GM12878 (cell line): ENCODE measurements around the gene DLAT. TPM values are rescaled to one million over a fixed set of nuclear protein-coding genes. Genes with fewer than 3 reads are reported as not detected.
A peak's percentile ranks its signal among the peaks of the same experiment; 100 is the strongest.

ENCODE experiments used
- ATAC-seq: fragments of 200-7000 bp; cut with Tn5 transposase; 3 replicates; pipeline ENCODE4 v1.9.1; 2020; ENCODE audit warnings: mild to moderate bottlenecking, moderate library complexity
- BruUV-seq: library from RNA; stranded (reverse); fragments of 400-500 nt; replicated peaks from 2 replicates; lab custom pipeline; 2021; lab: Mats Ljungman, UMichigan
- CTCF ChIA-PET: fragments of 300-600 bp; sonication (Branson Sonifier 250); formaldehyde crosslinking; extraction: SDS; loops from one replicate; lab custom pipeline; 2021; ENCODE audit warnings: inconsistent platforms; lab: Yijun Ruan, JAX
- POLR2A ChIA-PET: fragments of 350-600 bp; formaldehyde crosslinking; extraction: SDS; loops from one replicate; lab custom pipeline; 2021; ENCODE audit warnings: inconsistent platforms; lab: Charles Lee
- RAD21 ChIA-PET: fragments of 300-600 bp; sonication (Branson Sonifier 250); formaldehyde crosslinking; loops from one replicate; lab custom pipeline; 2023; ENCODE audit warnings: antibody characterized with exemption; ENCODE audit not compliant: unreplicated experiment; lab: Charles Lee
- SMC1A ChIA-PET: fragments of 300-600 bp; sonication (Branson Sonifier 250); formaldehyde crosslinking; loops from one replicate; lab custom pipeline; 2023; ENCODE audit not compliant: unreplicated experiment, uncharacterized antibody; lab: Charles Lee
- DNase-seq: peaks from one replicate; pipeline ENCODE4 v3.0.0-alpha.2; 2011; ENCODE audit warnings: low read depth, low spot score
- FAIRE-seq: peaks from 3 replicates; lab custom pipeline; 2011; peaks lifted over from hg19 to GRCh38; lab: Jason Lieb, UNC
- H2AFZ ChIP-seq: 2 replicates; pipeline ENCODE4 v1.6.0; 2011; ENCODE audit warnings: low read depth, low read length, control low read depth; ENCODE audit not compliant: control insufficient read depth
- H3K27ac ChIP-seq: 2 replicates; pipeline ENCODE4 v1.5.1; 2011; ENCODE audit warnings: control low read depth; ENCODE audit not compliant: control insufficient read depth, insufficient read depth
- H3K27me3 ChIP-seq, 2 experiments: replicated peaks in 1 of 2; 2 replicates each; pipeline versions ENCODE4 v1.6.0 to v1.6.1; 2011; ENCODE audit warnings: low read length in 1 of 2; ENCODE audit not compliant: control insufficient read depth in 2 of 2, insufficient read depth in 2 of 2
- H3K36me3 ChIP-seq, 2 experiments: 2 replicates each; pipeline ENCODE4 v1.5.1; 2011; ENCODE audit warnings: low read length in 1 of 2; ENCODE audit not compliant: control insufficient read depth in 2 of 2, insufficient read depth in 2 of 2
- H3K4me1 ChIP-seq: 2 replicates; pipeline ENCODE4 v1.6.1; 2011; ENCODE audit warnings: mild to moderate bottlenecking, low read length, moderate library complexity, mixed read lengths; ENCODE audit not compliant: control insufficient read depth, insufficient read depth
- H3K4me2 ChIP-seq: 2 replicates; pipeline ENCODE4 v1.6.0; 2011; ENCODE audit warnings: control low read depth; ENCODE audit not compliant: control insufficient read depth, insufficient read depth
- H3K4me3 ChIP-seq: fragments of 200-600 bp; sonication (generic); 2 replicates; pipeline ENCODE4 v1.5.1; 2016
- H3K79me2 ChIP-seq: 2 replicates; pipeline ENCODE4 v1.6.0; 2011; ENCODE audit warnings: low read length; ENCODE audit not compliant: control insufficient read depth, insufficient read depth
- H3K9ac ChIP-seq: 2 replicates; pipeline ENCODE4 v1.8.0; 2011; ENCODE audit warnings: low read length, control low read depth, mixed read lengths; ENCODE audit not compliant: control insufficient read depth, insufficient read depth
- H3K9me3 ChIP-seq: replicated peaks from 3 replicates; pipeline ENCODE4 v1.5.1; 2011; ENCODE audit warnings: mild to moderate bottlenecking, low read length; ENCODE audit not compliant: control insufficient read depth, insufficient read depth
- H4K20me1 ChIP-seq: 2 replicates; pipeline ENCODE4 v1.6.0; 2011; ENCODE audit not compliant: control insufficient read depth, insufficient read depth
- EGR1 ChIP-seq, 2 experiments: IDR thresholded peaks; 1 replicate in 1 of 2; 2 replicates in 1 of 2; pipeline ENCODE4 v1.6.1; 2011 to 2012; ENCODE audit warnings: low read depth in 2 of 2, low read length in 2 of 2, borderline replicate concordance in 1 of 2, mild to moderate bottlenecking in 1 of 2, moderate library complexity in 1 of 2
- NFYB ChIP-seq: IDR thresholded peaks from 2 replicates; pipeline ENCODE4 v1.6.1; 2011; ENCODE audit warnings: low read depth, mild to moderate bottlenecking, low read length, improper control_type of control experiment, moderate library complexity; ENCODE audit not compliant: insufficient read depth
- STAT3 ChIP-seq: IDR thresholded peaks from 2 replicates; pipeline ENCODE4 v1.6.1; 2011; ENCODE audit warnings: low read depth, low read length, improper control_type of control experiment
- SUZ12 ChIP-seq: fragments of 200-600 bp; sonication (generic); IDR thresholded peaks from one replicate; pipeline ENCODE4 v1.6.1; 2018; ENCODE audit warnings: antibody characterized with exemption, mild to moderate bottlenecking; ENCODE audit not compliant: unreplicated experiment
- WGBS: methylation state at CpG from one replicate; pipeline ENCODE4 v1.1.6; 2016; ENCODE audit warnings: low lambda C conversion rate; ENCODE audit not compliant: insufficient replicate concordance, insufficient coverage; ENCODE audit errors: missing lambda C conversion rate; 5-methylcytosine and 5-hydroxymethylcytosine counted together
- in situ Hi-C: fragments of 300-500 bp; cut with MboI; formaldehyde crosslinking; loops from 9 replicates; pipeline ENCODE4 v1.14.3; 2018; ENCODE audit warnings: mixed read lengths
- intact Hi-C: fragments of 100-400 bp; cut with micrococcal nuclease; formaldehyde crosslinking; loops from one replicate; pipeline ENCODE4 v1.14.2; 2022; ENCODE audit not compliant: unreplicated experiment
- polyA plus RNA-seq, 11 experiments: library from polyadenylated mRNA; depleted of rRNA in 4 of 11; unstranded in 6 of 11; stranded (reverse) in 5 of 11; fragments of >200 nt; fragmentation: Nextera tagmentation in 4 of 11; fragmentation: Illumina TruSeq in 1 of 11; extraction: Ambion mirVana in 4 of 11; extraction: Trizol in 1 of 11; gene quantifications; 1 replicate in 1 of 11; 2 replicates in 10 of 11; pipeline versions ENCODE4 v1.2.1 to v1.2.3, GENCODE V29; 2011 to 2016; ENCODE audit warnings: inconsistent platforms in 2 of 11, missing spikeins in 2 of 11, low read depth in 1 of 11
- total RNA-seq, 4 experiments: library from RNA; depleted of rRNA in 3 of 4; stranded (reverse); fragments of >200 nt in 3 of 4; fragmentation: Illumina TruSeq in 1 of 4; extraction: Trizol in 1 of 4; gene quantifications; 2 replicates each; pipeline versions ENCODE4 v1.2.1 to v1.2.3, GENCODE V29; 2013 to 2021
- TF ChIP-seq, protein P1 (sequence below): fragments of 450-650 bp; conservative IDR thresholded peaks from 2 replicates; pipeline ENCODE4 v1.6.1; 2017; ENCODE audit warnings: mild to moderate bottlenecking, moderate library complexity
- TF ChIP-seq, protein P2 (sequence below): fragments of 450-650 bp; IDR thresholded peaks from 2 replicates; pipeline ENCODE4 v1.6.1; 2016; ENCODE audit warnings: mild to moderate bottlenecking, moderate library complexity, borderline replicate concordance

DLAT gene
- total and polyA plus RNA-seq, 10 of the 15 experiments (the other 5 are each of a cell fraction or from before 2014, with no cell fraction given), result 16.5 to 79.9 (median 43.8) TPM

DNA sequence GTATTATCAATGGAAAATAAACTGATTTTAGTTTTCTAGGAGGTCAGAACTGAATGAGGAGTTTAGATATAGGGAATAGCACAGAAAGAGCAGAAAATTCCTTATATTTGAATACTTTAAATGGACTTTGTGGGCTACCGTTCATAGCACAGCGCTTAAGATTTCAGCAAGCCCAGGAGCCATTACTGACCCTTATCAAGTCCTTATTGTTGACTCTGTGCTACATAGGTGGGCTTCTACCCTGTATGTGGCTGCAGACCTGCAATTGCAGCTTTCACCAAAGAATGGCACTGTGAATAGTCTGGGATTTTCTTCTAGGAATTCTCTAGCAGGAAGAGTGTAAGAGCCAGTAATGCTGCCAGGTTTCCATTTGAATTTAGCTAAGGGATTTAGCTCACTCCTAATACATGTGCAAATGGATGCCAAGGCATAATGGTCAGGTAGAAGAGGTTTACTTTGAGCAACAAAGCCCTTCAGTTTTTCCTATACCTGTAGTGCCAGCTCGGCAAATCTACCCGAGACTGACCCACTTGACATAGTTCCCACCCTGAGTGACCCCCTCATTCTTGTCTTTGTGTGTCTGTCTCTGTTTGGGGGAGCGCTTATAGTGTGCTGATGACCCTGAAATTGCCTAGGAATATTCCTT, 42.5 kb upstream of the DLAT start:
- no peaks in the 10 kb centered on the region for H4K20me1 ChIP-seq
- ChIA-PET CTCF (interaction anchor here (0.8 to 8.8 kb wide), 22 partner anchors 10 to 416 kb away, joined by 3 to 180 read pairs (median 6); partner anchors contain the start of genes C11orf52 and FDXACB1), POLR2A (interaction anchor here (1.0 to 1.5 kb wide), 2 partner anchors 48 to 51 kb away, joined by 3 read pairs; no protein-coding TSS in a partner anchor)

DNA sequence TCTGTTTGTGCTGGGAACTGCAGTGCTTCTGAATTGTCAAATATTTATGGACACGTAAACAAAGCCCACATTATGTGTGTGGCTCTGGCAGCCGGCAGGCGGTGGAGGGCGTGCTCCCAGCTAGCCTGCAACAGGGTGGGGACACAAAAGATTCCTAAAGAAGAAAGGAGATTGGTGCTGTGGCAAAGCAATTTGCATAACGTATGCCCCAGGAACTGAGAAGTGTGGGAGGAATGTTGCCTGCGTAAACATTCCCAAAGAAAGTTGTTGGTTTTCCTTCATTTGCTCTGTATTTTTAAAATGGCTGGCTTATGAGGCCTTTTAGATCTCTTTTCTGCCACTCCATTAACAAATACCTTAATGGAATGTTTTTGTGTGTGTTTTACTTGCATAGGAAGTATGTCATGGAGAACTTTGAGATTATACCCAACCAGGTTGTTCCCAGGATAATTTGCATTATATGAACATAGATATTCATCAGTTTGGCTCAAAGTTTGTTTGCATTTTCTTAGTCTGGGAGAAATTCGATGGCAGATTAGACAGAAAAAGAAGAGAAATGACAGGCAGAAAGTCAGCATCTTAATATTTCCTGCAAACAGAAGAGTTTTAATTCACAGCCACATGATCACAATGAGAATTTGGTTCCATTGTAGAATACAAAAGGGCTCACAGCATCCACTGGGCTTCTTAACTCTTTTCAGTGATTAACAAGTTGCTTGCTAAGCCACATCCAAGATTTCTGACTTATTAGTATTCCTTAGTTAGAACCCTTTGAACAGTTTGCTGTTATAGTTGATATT, 41.8 kb upstream of the DLAT start:
- Histone ChIP-seq H2AFZ (no peak overlapping the region), H3K36me3 (no peaks in the 10 kb centered on the region), H3K27ac (no peak overlapping the region), H3K4me3 (no peak overlapping the region), H3K9me3 (no peaks in the 10 kb centered on the region), H3K4me1 (no peaks in the 10 kb centered on the region), H3K27me3 (0 out of 4 replicates have a peak, but pooled peaks cover 0 to 4% of the 10 kb centered on the region in 2 experiments), H3K4me2 (no peak overlapping the region), H3K79me2 (no peaks in the 10 kb centered on the region), H3K9ac (no peak overlapping the region), H4K20me1 (no peaks in the 10 kb centered on the region)
- ChIA-PET CTCF (interaction anchor here (1.0 to 8.8 kb wide), 9 partner anchors 10 to 417 kb away, joined by 3 to 180 read pairs (median 7); partner anchors contain the start of gene FDXACB1), RAD21 (interaction anchor here (6.7 kb wide), 1 partner anchor 49 kb away, joined by 109 read pairs; the partner anchor contains the start of gene DIXDC1), SMC1A (interaction anchor here (1.1 to 3.6 kb wide), 6 partner anchors 12 to 53 kb away, joined by 3 to 45 read pairs (median 6); no protein-coding TSS in a partner anchor), POLR2A (no interaction called here)
- no TSS peak for BruUV-seq
- no peak for ATAC-seq
- no peak for DNase-seq
- intact Hi-C loops (loop anchor here (2.0 to 10.0 kb wide), 4 partner anchors 49 to 419 kb away; partner anchors contain the start of genes CFAP68, FDXACB1 and SIK2), in situ Hi-C loops (no loop called here)
- WGBS, result 60% methylated on average over 7 of the region's 7 CpGs
- no peak for FAIRE-seq
- no peak for TF ChIP-seq NFYB
- TF ChIP-seq, protein P1, sequence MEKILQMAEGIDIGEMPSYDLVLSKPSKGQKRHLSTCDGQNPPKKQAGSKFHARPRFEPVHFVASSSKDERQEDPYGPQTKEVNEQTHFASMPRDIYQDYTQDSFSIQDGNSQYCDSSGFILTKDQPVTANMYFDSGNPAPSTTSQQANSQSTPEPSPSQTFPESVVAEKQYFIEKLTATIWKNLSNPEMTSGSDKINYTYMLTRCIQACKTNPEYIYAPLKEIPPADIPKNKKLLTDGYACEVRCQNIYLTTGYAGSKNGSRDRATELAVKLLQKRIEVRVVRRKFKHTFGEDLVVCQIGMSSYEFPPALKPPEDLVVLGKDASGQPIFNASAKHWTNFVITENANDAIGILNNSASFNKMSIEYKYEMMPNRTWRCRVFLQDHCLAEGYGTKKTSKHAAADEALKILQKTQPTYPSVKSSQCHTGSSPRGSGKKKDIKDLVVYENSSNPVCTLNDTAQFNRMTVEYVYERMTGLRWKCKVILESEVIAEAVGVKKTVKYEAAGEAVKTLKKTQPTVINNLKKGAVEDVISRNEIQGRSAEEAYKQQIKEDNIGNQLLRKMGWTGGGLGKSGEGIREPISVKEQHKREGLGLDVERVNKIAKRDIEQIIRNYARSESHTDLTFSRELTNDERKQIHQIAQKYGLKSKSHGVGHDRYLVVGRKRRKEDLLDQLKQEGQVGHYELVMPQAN, result no peak
- TF ChIP-seq, protein P2, sequence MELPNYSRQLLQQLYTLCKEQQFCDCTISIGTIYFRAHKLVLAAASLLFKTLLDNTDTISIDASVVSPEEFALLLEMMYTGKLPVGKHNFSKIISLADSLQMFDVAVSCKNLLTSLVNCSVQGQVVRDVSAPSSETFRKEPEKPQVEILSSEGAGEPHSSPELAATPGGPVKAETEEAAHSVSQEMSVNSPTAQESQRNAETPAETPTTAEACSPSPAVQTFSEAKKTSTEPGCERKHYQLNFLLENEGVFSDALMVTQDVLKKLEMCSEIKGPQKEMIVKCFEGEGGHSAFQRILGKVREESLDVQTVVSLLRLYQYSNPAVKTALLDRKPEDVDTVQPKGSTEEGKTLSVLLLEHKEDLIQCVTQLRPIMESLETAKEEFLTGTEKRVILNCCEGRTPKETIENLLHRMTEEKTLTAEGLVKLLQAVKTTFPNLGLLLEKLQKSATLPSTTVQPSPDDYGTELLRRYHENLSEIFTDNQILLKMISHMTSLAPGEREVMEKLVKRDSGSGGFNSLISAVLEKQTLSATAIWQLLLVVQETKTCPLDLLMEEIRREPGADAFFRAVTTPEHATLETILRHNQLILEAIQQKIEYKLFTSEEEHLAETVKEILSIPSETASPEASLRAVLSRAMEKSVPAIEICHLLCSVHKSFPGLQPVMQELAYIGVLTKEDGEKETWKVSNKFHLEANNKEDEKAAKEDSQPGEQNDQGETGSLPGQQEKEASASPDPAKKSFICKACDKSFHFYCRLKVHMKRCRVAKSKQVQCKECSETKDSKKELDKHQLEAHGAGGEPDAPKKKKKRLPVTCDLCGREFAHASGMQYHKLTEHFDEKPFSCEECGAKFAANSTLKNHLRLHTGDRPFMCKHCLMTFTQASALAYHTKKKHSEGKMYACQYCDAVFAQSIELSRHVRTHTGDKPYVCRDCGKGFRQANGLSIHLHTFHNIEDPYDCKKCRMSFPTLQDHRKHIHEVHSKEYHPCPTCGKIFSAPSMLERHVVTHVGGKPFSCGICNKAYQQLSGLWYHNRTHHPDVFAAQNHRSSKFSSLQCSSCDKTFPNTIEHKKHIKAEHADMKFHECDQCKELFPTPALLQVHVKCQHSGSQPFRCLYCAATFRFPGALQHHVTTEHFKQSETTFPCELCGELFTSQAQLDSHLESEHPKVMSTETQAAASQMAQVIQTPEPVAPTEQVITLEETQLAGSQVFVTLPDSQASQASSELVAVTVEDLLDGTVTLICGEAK, result no peak
- TF ChIP-seq SUZ12, result no peak

More for the DNA sequence above, 42.5 kb upstream of the DLAT start:
- no peak for ATAC-seq
- H3K4me2 ChIP-seq, result no peak overlapping the region
- intact Hi-C loops, result loop anchor here (2.0 to 10.0 kb wide), 4 partner anchors 48 to 418 kb away; partner anchors contain the start of genes CFAP68, FDXACB1 and SIK2
- SMC1A ChIA-PET, result interaction anchor here (0.7 to 3.6 kb wide), 17 partner anchors 11 to 373 kb away, joined by 3 to 45 read pairs (median 4); partner anchors contain the start of gene PTS
- no peaks in the 10 kb centered on the region for H3K9me3 ChIP-seq
- peaks cover 2 to 6% of the 10 kb centered on the region in 2 experiments; a peak in 2 of 4 replicates for H3K27me3 ChIP-seq
- no peak for DNase-seq
- 68% methylated on average over 5 of the region's 5 CpGs for WGBS
- in situ Hi-C loops, result no loop called here
- H2AFZ ChIP-seq, result 0 out of 2 replicates have a peak overlapping the region, but pooled peaks have one; percentile 36
- H3K27ac ChIP-seq, result no peak overlapping the region
- no peak overlapping the region for H3K4me3 ChIP-seq
- no peaks in the 10 kb centered on the region for H3K79me2 ChIP-seq
- no TSS peak for BruUV-seq
- H3K9ac ChIP-seq, result no peak overlapping the region
- TF ChIP-seq EGR1 (IDR thresholded peaks at IDR 0.05; ENCODE audit: borderline replicate concordance in 1 of 2, low read depth in 2 of 2, low read length in 2 of 2) (no peak), STAT3 (no peak)
- RAD21 ChIA-PET, result interaction anchor here (1.2 to 6.7 kb wide), 3 partner anchors 13 to 56 kb away, joined by 7 to 109 read pairs (median 9); partner anchors contain the start of gene DIXDC1
- no peak for FAIRE-seq
- peaks cover 2% of the 10 kb centered on the region for H3K4me1 ChIP-seq
- no peaks in the 10 kb centered on the region for H3K36me3 ChIP-seq
